Effector memory CD4-positive, alpha-beta T cell (primary cell): Measurements from ENCODE around the gene RIMKLA.
A peak's percentile ranks its signal among the peaks of the same experiment; 100 is the strongest.

Experiments used
- DNase-seq, 3 donors: peaks; one replicate each; pipeline ENCODE4 v3.0.0-alpha.2; 2020
- H3K27ac ChIP-seq: 2 replicates; pipeline ENCODE4 v1.7.0; 2013; ENCODE audit warnings: mild to moderate bottlenecking, low read length, moderate library complexity; ENCODE audit not compliant: insufficient read depth, poor library complexity, severe bottlenecking
- H3K27me3 ChIP-seq: replicated peaks from 2 replicates; pipeline ENCODE4 v1.7.0; 2013; ENCODE audit warnings: mild to moderate bottlenecking, low read length; ENCODE audit not compliant: insufficient read depth, control insufficient read depth, poor library complexity, severe bottlenecking
- H3K36me3 ChIP-seq: 2 replicates; pipeline ENCODE4 v1.7.0; 2013; ENCODE audit warnings: mild to moderate bottlenecking, low read length, moderate library complexity; ENCODE audit not compliant: control insufficient read depth, insufficient read depth
- H3K4me1 ChIP-seq: 2 replicates; pipeline ENCODE4 v1.7.0; 2013; ENCODE audit warnings: low read length, mild to moderate bottlenecking; ENCODE audit not compliant: control insufficient read depth, insufficient read depth, poor library complexity, severe bottlenecking
- H3K4me3 ChIP-seq: 2 replicates; pipeline ENCODE4 v1.7.0; 2013; ENCODE audit warnings: low read length, low read depth, mild to moderate bottlenecking; ENCODE audit not compliant: insufficient read depth, poor library complexity, severe bottlenecking
- H3K9me3 ChIP-seq: 2 replicates; pipeline ENCODE4 v1.7.0; 2013; ENCODE audit warnings: mild to moderate bottlenecking, low read length, moderate library complexity; ENCODE audit not compliant: control insufficient read depth

RIMKLA gene

DNA sequence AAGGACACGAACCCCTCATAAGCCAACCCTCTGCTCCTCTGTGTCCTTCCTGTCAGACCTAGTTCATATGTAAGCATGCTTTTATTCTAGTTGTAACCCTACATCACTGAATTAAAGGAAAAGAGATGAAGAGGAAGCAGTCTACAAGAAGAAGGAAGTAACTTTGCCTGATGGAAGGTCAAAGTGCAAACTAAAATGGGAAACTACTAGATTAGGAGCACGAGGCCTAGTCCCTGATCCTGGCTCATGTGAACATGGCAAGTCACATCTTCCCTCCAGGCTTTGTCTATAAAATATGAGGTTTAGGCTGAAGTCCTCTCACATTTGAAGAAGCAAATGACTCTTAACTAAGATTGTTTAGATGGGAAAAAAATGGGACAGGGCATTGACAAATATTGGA, 62.1 kb downstream of the RIMKLA start:
- Histone ChIP-seq H3K9me3 (no peaks in the 10 kb centered on the region), H3K27me3 (no peaks in the 10 kb centered on the region), H3K36me3 (no peaks in the 10 kb centered on the region), H3K4me1 (no peaks in the 10 kb centered on the region), H3K4me3 (no peak overlapping the region), H3K27ac (no peak overlapping the region)
- no peak for DNase-seq

DNA sequence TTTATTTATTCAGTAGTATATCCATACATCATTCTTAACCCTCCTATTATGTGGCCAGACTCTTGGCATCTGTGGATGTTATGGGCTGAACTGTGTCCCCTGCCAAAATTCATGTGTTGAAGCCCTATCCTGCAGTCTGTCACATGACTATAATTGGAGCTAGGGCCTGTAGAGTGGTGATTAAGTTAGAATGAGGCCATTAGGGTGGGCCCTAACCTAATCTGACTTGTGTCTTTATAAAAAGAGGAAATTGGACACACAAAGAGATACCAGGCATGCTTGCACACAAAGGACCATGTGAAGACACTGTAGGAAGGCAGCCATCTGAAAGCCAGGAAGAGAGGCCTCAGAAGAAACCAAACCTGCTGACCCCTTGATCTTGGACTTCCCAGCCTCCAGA, 68.7 kb downstream of the RIMKLA start:
- H3K4me3 ChIP-seq = no peak overlapping the region
- H3K4me1 ChIP-seq = no peaks in the 10 kb centered on the region
- no peak overlapping the region for H3K27ac ChIP-seq
- H3K36me3 ChIP-seq = no peaks in the 10 kb centered on the region
- no peak for DNase-seq
- no peaks in the 10 kb centered on the region for H3K27me3 ChIP-seq
- H3K9me3 ChIP-seq = no peaks in the 10 kb centered on the region

DNA sequence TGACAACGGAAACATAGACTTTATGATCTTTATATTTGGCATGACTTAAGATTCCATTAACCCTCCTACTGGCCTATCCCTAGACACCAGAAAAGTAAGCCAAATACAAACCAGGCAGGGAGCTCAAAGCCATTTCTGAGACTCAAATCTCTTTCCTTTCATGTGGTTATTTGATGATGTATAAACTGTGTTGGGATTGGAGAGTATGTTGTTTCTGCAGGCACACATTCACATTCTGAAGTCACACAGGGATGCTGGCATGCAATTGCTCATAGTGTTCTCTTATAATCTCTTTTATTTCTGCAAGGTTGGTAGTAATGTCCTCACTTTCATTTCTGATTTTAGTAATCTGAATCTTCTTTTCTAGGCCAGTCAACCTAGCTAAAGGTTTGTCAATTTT, 69.5 kb downstream of the RIMKLA start:
- Histone ChIP-seq H3K27ac (no peak overlapping the region), H3K27me3 (no peaks in the 10 kb centered on the region)
- no peak for DNase-seq

DNA sequence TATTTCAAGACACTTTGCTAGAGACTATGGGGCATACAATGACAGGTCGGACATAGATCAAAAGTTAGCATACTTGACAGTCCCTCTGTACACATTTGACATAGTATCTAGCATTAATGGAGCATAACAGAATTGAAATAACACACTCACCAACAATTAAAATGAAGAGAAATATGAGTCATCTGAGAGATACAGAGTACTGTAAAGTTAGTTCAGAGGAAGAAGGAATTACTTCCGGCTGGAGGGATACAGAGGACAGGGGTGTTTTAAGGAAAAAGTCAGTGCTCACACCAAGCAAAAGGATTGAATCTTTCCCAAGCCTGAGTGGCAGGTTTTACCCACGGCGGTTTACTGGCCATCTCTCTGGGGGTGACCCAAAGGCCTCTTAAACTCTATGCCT, 72.8 kb downstream of the RIMKLA start:
- no peak overlapping the region for H3K27ac ChIP-seq
- H3K4me1 ChIP-seq = peaks cover 11% of the 10 kb centered on the region
- H3K27me3 ChIP-seq = no peaks in the 10 kb centered on the region

More for the DNA sequence above, 69.5 kb downstream of the RIMKLA start:
- Histone ChIP-seq H3K4me3 (no peak overlapping the region), H3K36me3 (no peaks in the 10 kb centered on the region), H3K4me1 (no peaks in the 10 kb centered on the region), H3K9me3 (no peaks in the 10 kb centered on the region)

DNA sequence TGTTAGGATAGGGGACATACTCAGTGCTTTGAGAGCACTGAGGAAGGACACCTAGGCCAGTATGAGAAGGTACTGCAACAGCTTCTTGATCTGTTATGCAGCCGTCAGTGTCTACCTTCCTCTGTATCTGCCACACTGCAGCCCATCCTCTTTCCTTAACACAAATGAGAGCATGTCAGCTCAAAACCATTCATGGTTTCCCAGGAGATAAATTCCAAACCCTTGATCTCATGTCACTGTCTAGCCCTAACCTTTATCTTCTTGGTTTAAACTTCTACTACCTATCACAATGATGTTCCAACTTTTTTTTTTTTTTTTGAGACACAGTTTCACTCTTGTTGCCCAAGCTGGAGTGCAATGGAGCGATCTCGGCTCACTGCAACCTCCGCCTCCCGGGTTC, 73.8 kb downstream of the RIMKLA start:
- Histone ChIP-seq H3K36me3 (peaks cover 6% of the 10 kb centered on the region), H3K9me3 (no peaks in the 10 kb centered on the region), H3K4me1 (peaks cover 11% of the 10 kb centered on the region), H3K27ac (no peak overlapping the region), H3K27me3 (no peaks in the 10 kb centered on the region), H3K4me3 (no peak overlapping the region)
- DNase-seq = no peak

More for the DNA sequence above, 72.8 kb downstream of the RIMKLA start:
- H3K9me3 ChIP-seq = no peaks in the 10 kb centered on the region
- H3K36me3 ChIP-seq = no peaks in the 10 kb centered on the region
- DNase-seq = no peak
- no peak overlapping the region for H3K4me3 ChIP-seq

DNA sequence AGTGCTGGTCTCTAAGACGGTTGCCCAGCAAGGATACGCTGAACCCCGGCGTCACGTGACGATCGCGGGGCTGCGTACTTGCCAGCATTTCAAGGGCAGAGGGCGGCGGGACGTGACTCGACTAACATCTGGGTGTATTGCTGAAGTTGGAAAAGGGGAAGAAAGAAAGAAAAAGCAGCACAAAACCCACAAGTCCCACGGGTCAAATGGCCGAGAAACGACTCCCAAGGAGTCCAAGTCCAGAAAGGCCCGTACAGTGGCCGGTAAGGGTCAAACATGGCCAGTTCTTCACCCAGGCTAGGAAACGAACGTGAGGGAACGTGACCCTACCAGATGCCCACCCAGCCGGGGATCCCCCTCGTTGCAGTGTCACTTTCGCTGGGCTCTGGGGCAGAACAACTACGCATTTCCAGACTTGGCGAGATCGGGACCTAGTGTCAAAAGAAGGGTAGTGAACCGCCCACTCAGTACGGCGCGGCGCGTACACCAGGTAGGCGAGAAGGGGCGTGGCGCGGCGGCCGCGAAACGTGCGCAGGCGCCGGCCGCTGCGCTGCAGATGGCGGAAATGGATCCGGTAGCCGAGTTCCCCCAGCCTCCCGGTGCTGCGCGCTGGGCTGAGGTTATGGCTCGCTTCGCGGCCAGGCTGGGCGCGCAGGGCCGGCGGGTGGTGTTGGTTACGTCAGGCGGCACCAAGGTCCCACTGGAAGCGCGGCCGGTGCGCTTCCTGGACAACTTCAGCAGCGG, 75.6 kb downstream of the RIMKLA start, which contains the start of the genes PPCS and ZMYND12:
TSS of gene PPCS (plus strand) at position 534 of the 744 bp plus-strand sequence. CDS start at position 557, 23 bp downstream.
TSS of gene ZMYND12 (minus strand) at position 13 of the 744 bp plus-strand sequence. CDS start 25 bp downstream, outside the sequence.
- peak within 1 kb of the TSS; percentile 95 for H3K4me3 ChIP-seq
- DNase-seq = peak; percentile 85 to 87 (median 86)
- peak within 1 kb of the TSS; percentile 99 for H3K27ac ChIP-seq
- no peaks in the 10 kb centered on the region for H3K27me3 ChIP-seq
- peaks cover 11% of the 10 kb centered on the region for H3K4me1 ChIP-seq
- no peaks in the 10 kb centered on the region for H3K9me3 ChIP-seq
- H3K36me3 ChIP-seq = peaks cover 22% of the 10 kb centered on the region

DNA sequence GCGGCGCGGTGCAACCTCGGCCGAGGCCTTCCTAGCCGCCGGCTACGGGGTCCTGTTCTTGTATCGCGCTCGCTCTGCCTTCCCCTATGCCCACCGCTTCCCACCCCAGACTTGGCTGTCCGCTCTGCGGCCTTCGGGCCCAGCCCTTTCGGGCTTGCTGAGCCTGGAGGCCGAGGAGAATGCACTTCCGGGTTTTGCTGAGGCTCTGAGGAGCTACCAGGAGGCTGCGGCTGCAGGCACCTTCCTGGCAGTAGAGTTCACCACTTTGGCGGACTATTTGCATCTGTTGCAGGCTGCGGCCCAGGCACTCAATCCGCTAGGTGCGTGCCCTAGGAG, 76.1 kb downstream of the RIMKLA start:
- Histone ChIP-seq H3K36me3 (peaks cover 22% of the 10 kb centered on the region), H3K27ac (peak overlapping the region; percentile 99), H3K9me3 (no peaks in the 10 kb centered on the region), H3K27me3 (no peaks in the 10 kb centered on the region), H3K4me3 (peak overlapping the region; percentile 95), H3K4me1 (peaks cover 11% of the 10 kb centered on the region)
- peak in 1 of 3 donors; percentile 51 for DNase-seq

DNA sequence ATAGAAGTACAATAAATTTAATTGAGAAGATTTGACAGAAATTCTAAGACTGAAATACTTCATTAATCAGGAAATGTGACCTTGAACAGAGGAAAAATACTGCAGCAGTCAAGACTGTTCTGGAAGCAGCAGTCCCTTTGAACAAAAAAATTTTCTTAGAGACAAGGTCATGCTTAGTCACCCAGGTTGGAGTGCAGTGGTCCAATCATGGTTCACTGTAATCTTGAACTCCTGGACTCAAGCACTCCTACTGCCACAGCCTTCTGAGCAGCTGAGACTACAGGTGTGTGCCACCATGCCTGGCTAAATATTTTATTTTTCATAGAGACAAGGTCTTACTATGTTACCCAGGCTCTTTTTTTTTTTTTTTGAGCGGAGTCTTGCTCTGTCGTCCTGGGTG, 80.6 kb downstream of the RIMKLA start:
- Histone ChIP-seq H3K9me3 (no peaks in the 10 kb centered on the region), H3K27me3 (no peaks in the 10 kb centered on the region), H3K4me3 (no peak overlapping the region), H3K4me1 (peaks cover 10% of the 10 kb centered on the region), H3K27ac (no peak overlapping the region), H3K36me3 (peaks cover 22% of the 10 kb centered on the region)
- DNase-seq = no peak

DNA sequence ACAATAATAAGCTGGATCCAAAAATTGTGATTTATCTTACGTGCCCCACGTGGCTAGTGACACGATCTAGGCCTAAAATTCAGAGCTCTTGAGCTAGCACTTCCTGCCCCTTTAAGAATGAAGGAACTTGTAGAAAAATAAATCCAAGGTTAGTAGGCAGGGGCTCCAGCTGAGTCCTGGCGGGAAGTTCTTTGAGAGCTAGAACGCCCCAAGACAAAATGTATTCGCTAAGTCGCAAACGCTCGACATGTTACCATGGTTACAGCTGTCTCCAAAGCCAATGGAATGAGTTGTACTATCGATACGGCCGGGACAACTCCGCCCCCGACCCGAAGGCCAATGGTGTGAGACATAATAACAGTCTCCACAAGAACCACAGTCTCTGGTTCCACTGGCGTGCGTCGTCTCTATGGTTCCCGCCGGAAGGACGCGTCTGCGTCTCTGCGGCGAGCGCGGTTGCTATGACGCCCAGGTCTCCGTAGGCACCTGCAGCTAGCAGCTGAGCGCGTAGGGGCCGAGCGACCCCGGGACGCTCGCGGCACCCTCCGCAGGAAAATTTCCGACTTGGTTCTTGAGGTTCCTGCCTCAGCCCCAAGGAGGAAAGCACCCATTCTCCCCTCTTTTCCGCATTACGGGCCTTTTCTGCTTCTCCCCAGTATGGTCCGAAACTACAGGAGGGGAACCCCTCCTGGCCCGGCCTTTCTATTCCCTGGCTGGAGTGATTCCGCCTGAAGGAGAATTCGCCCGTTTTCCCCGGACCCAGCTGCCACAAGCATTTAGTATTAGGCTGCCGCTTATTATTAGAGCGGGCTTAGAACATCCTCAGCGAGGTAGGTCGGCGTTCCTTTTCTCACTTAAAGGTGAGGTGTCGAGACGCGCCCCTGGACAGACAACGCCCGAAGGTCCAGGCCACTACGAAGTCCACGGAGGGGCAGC, 82.5 kb downstream of the RIMKLA start, which contains the start of gene CCDC30:
TSS of gene CCDC30 (plus strand) at position 459 of the 936 bp plus-strand sequence. CDS start 17,266 bp downstream, outside the sequence.
- no peaks in the 10 kb centered on the region for H3K9me3 ChIP-seq
- H3K4me3 ChIP-seq = peak within 1 kb of the TSS; percentile 50
- H3K27ac ChIP-seq = peak within 1 kb of the TSS; percentile 83
- peak; percentile 96 to 97 (median 97) for DNase-seq
- H3K4me1 ChIP-seq = peaks cover 4% of the 10 kb centered on the region
- H3K36me3 ChIP-seq = peaks cover 22% of the 10 kb centered on the region
- no peaks in the 10 kb centered on the region for H3K27me3 ChIP-seq
